GM10847 (cell line): Measurements from ENCODE around the gene MRPL40.

ENCODE experiments used
- POLR2A ChIP-seq: IDR thresholded peaks from 2 replicates; pipeline ENCODE4 v1.6.1; 2011; ENCODE audit not compliant: insufficient read length; ENCODE audit errors: extremely low read depth

Gene MRPL40

GRCh38 chr22:19432133-19432851 is at the start of gene MRPL40:
TSS of gene MRPL40 (plus strand) at chr22:19432545. CDS start at chr22:19432555, 10 bp downstream.
- TF ChIP-seq POLR2A: peak; percentile 95

- no peak for TF ChIP-seq POLR2A
Measured at GRCh38 chr22:19383292-19383691, 49.1 kb upstream of the MRPL40 start.

GRCh38 chr22:19385221-19385906 is 47.0 kb upstream of the MRPL40 start:
- TF ChIP-seq POLR2A: no peak

- TF ChIP-seq POLR2A: no peak
Measured at GRCh38 chr22:19386248-19386647, 46.1 kb upstream of the MRPL40 start.

GRCh38 chr22:19387038-19387437 is 45.3 kb upstream of the MRPL40 start:
- no peak for TF ChIP-seq POLR2A

GRCh38 chr22:19387575-19387974 is 44.8 kb upstream of the MRPL40 start:
- no peak for TF ChIP-seq POLR2A

GRCh38 chr22:19393704-19394103 is 38.6 kb upstream of the MRPL40 start:
- no peak for TF ChIP-seq POLR2A

GRCh38 chr22:19394274-19395050 is 37.9 kb upstream of the MRPL40 start:
- no peak for TF ChIP-seq POLR2A

- TF ChIP-seq POLR2A: no peak
Measured at GRCh38 chr22:19395276-19395675, 37.1 kb upstream of the MRPL40 start.

GRCh38 chr22:19396561-19396933 is 35.8 kb upstream of the MRPL40 start:
- no peak for TF ChIP-seq POLR2A

- TF ChIP-seq POLR2A: no peak
Measured at GRCh38 chr22:19396934-19397733, 35.2 kb upstream of the MRPL40 start.

- no peak for TF ChIP-seq POLR2A
Measured at GRCh38 chr22:19397734-19398104, 34.6 kb upstream of the MRPL40 start.

GRCh38 chr22:19398206-19398605 is 34.1 kb upstream of the MRPL40 start:
- TF ChIP-seq POLR2A: no peak

- TF ChIP-seq POLR2A: no peak
Measured at GRCh38 chr22:19398652-19399051, 33.7 kb upstream of the MRPL40 start.

GRCh38 chr22:19400881-19401280 is 31.5 kb upstream of the MRPL40 start:
- TF ChIP-seq POLR2A: no peak
